Activated naive CD4-positive, alpha-beta T cell treated with anti-CD3 and anti-CD28 coated beads, Interleukin-2, amount 50 U/mL, for 72 hours (primary cell): ENCODE data around the gene FITM1. TPM values are rescaled to one million over a fixed set of nuclear protein-coding genes. Genes with fewer than 3 reads are reported as not detected.
A peak's percentile ranks its signal among the peaks of the same experiment; 100 is the strongest.

Experiments
- ATAC-seq, 2 donors: fragments of 150-1000 bp; cut with Tn5 transposase; 2 replicates each; pipeline ENCODE4 v1.10.0; 2021; ENCODE audit warnings: mild to moderate bottlenecking in 2 of 2, moderate library complexity in 2 of 2
- DNase-seq, 2 donors: peaks; one replicate each; pipeline ENCODE4 v3.0.0; 2021 to 2022; ENCODE audit warnings: low spot score in 2 of 2
- H3K27ac Mint-ChIP-seq, 2 donors: one replicate each; pipeline ENCODE4 v1.8.0; 2022; ENCODE audit warnings: mild to moderate bottlenecking in 2 of 2, mixed read lengths in 2 of 2
- H3K36me3 Mint-ChIP-seq, 2 donors: one replicate each; pipeline ENCODE4 v1.8.0; 2022; ENCODE audit warnings: mixed read lengths in 2 of 2
- H3K9me3 Mint-ChIP-seq, 2 donors: one replicate each; pipeline ENCODE4 v1.8.0; 2022; ENCODE audit warnings: mixed read lengths in 2 of 2
- total RNA-seq, 2 donors: library from RNA; stranded (reverse); gene quantifications; one replicate each; pipeline ENCODE4 v1.2.3, GENCODE V29; 2022

The FITM1 gene
- total RNA-seq, 2 donors from 2014 or later, result 0.49 to 2.2 TPM

GRCh38 chr14:24129410-24129998, 955 bp upstream of the FITM1 start:
- no peak for DNase-seq
- Mint-ChIP-seq H3K27ac (no peak overlapping the region), H3K36me3 (no peaks in the 10 kb centered on the region), H3K9me3 (no peaks in the 10 kb centered on the region)
- no peak for ATAC-seq

- no peak for ATAC-seq
- no peaks in the 10 kb centered on the region for H3K9me3 Mint-ChIP-seq
- no peaks in the 10 kb centered on the region for H3K36me3 Mint-ChIP-seq
- DNase-seq, result no peak
- peak overlapping the region in 1 of 2 donors; percentile 19 for H3K27ac Mint-ChIP-seq
Measured at GRCh38 chr14:24130717-24131548, 474 bp downstream of the FITM1 start.

- H3K27ac Mint-ChIP-seq, result peak overlapping the region; percentile 33 to 84
- DNase-seq (no peak), ATAC-seq (no peak)
- H3K9me3 Mint-ChIP-seq, result no peaks in the 10 kb centered on the region
- H3K36me3 Mint-ChIP-seq, result peaks cover 2% of the 10 kb centered on the region in 2 donors
Measured at GRCh38 chr14:24131549-24131966, 1.1 kb downstream of the FITM1 start.

GRCh38 chr14:24132061-24132685, 1.7 kb downstream of the FITM1 start:
- ATAC-seq (no peak), DNase-seq (no peak)
- no peaks in the 10 kb centered on the region for H3K9me3 Mint-ChIP-seq
- peaks cover 8% of the 10 kb centered on the region in 2 donors for H3K36me3 Mint-ChIP-seq
- peak overlapping the region; percentile 84 to 92 for H3K27ac Mint-ChIP-seq

- H3K9me3 Mint-ChIP-seq, result no peaks in the 10 kb centered on the region
- H3K27ac Mint-ChIP-seq, result peak overlapping the region; percentile 84 to 92
- DNase-seq (no peak), ATAC-seq (no peak)
- peaks cover 12% of the 10 kb centered on the region in 2 donors for H3K36me3 Mint-ChIP-seq
Measured at GRCh38 chr14:24132976-24133375, 2.5 kb downstream of the FITM1 start.

- no peak for DNase-seq
- H3K36me3 Mint-ChIP-seq, result peaks cover 19 to 20% of the 10 kb centered on the region in 2 donors
- H3K9me3 Mint-ChIP-seq, result no peaks in the 10 kb centered on the region
- H3K27ac Mint-ChIP-seq, result no peak overlapping the region
- no peak for ATAC-seq
Measured at GRCh38 chr14:24133735-24134134, 3.3 kb downstream of the FITM1 start.

GRCh38 chr14:24135584-24135833, 5.0 kb downstream of the FITM1 start:
- H3K36me3 Mint-ChIP-seq, result peaks cover 31 to 32% of the 10 kb centered on the region in 2 donors
- DNase-seq, result peak in 1 of 2 donors; percentile 21
- peak; percentile 5 to 14 for ATAC-seq
- no peaks in the 10 kb centered on the region for H3K9me3 Mint-ChIP-seq
- peak overlapping the region; percentile 76 to 92 for H3K27ac Mint-ChIP-seq

GRCh38 chr14:24135834-24136683, 5.6 kb downstream of the FITM1 start, which contains the start of gene PSME1:
Gene PSME1 (plus strand): TSS chr14:24136194. CDS start chr14:24136263, 69 bp downstream.
- no peaks in the 10 kb centered on the region for H3K9me3 Mint-ChIP-seq
- peak within 1 kb of the TSS; percentile 76 to 97 for H3K27ac Mint-ChIP-seq
- ATAC-seq (peak; percentile 91 to 96), DNase-seq (peak; percentile 92 to 94)
- H3K36me3 Mint-ChIP-seq, result peaks cover 31 to 37% of the 10 kb centered on the region in 2 donors

GRCh38 chr14:24136684-24137528, 6.4 kb downstream of the FITM1 start:
- H3K36me3 Mint-ChIP-seq, result peaks cover 32 to 40% of the 10 kb centered on the region in 2 donors
- ATAC-seq, result no peak
- H3K27ac Mint-ChIP-seq, result peak overlapping the region; percentile 76 to 97
- no peaks in the 10 kb centered on the region for H3K9me3 Mint-ChIP-seq
- no peak for DNase-seq

- DNase-seq (no peak), ATAC-seq (no peak)
- H3K36me3 Mint-ChIP-seq, result peaks cover 41 to 44% of the 10 kb centered on the region in 2 donors
- peak overlapping the region; percentile 38 to 76 for H3K27ac Mint-ChIP-seq
- no peaks in the 10 kb centered on the region for H3K9me3 Mint-ChIP-seq
Measured at GRCh38 chr14:24137529-24138395, 7.3 kb downstream of the FITM1 start.

- DNase-seq (no peak), ATAC-seq (no peak)
- H3K27ac Mint-ChIP-seq, result peak overlapping the region; percentile 47 to 77
- peaks cover 47 to 52% of the 10 kb centered on the region in 2 donors for H3K36me3 Mint-ChIP-seq
- H3K9me3 Mint-ChIP-seq, result no peaks in the 10 kb centered on the region
Measured at GRCh38 chr14:24138396-24139271, 8.2 kb downstream of the FITM1 start.

GRCh38 chr14:24139272-24139934, 8.9 kb downstream of the FITM1 start:
- Mint-ChIP-seq H3K36me3 (peaks cover 52 to 57% of the 10 kb centered on the region in 2 donors), H3K27ac (peak overlapping the region; percentile 47 to 48), H3K9me3 (no peaks in the 10 kb centered on the region)
- no peak for ATAC-seq
- peak in 1 of 2 donors; percentile 40 for DNase-seq

- peaks cover 71 to 76% of the 10 kb centered on the region in 2 donors for H3K36me3 Mint-ChIP-seq
- no peaks in the 10 kb centered on the region for H3K9me3 Mint-ChIP-seq
- DNase-seq (peak; percentile 99 to 100), ATAC-seq (peak; percentile 87 to 89)
- peak within 1 kb of the TSS; percentile 78 to 90 for H3K27ac Mint-ChIP-seq
Measured at GRCh38 chr14:24141097-24141880, 10.8 kb downstream of the FITM1 start, which contains the start of gene EMC9. Gene EMC9 (minus strand): TSS chr14:24141591. CDS start chr14:24141304, 287 bp downstream.
